ENCODE results near the gene DNER.

- TF ChIP-seq CTCF (conservative IDR thresholded peaks at IDR 0.05; ENCODE audit: low read length) = no peak
- TF ChIP-seq EZH2phosphoT487 (IDR thresholded peaks at IDR 0.05; ENCODE audit: borderline replicate concordance) = no peak
Measured at GRCh38 chr2:229335877-229336346, 378.4 kb downstream of the DNER start.

Measured in Loucy (cell line).